Spleen (tissue), 7 donors: ENCODE data around the gene SMARCD3.

Source experiments
- POLR2AphosphoS5 ChIP-seq, 3 donors: sonication (generic); formaldehyde crosslinking; IDR thresholded peaks; one replicate each; pipeline ENCODE4 v1.5.1; 2017; ENCODE audit warnings: antibody characterized with exemption in 3 of 3
- TF ChIP-seq, protein P1 (sequence below), 11 experiments: fragments of 200-600 bp in 7 of 11; fragments of 450-650 bp in 4 of 11; sonication (generic) in 4 of 11; IDR thresholded peaks in 8 of 11; conservative IDR thresholded peaks in 3 of 11; 1 replicate in 7 of 11; 2 replicates in 4 of 11; pipeline versions ENCODE4 v1.4.0 to v1.8.0; 2016 to 2021; ENCODE audit warnings: antibody characterized with exemption in 11 of 11, inconsistent platforms in 4 of 11, mild to moderate bottlenecking in 1 of 11
- donor health status: DM: no; HTN: no; CAD: no; lungs with moderate emphysema.
- donor health status: DM: no; HTN: no; CAD: no.
- donor health status: DM: no; HTN: no; CAD: no.

DNA sequence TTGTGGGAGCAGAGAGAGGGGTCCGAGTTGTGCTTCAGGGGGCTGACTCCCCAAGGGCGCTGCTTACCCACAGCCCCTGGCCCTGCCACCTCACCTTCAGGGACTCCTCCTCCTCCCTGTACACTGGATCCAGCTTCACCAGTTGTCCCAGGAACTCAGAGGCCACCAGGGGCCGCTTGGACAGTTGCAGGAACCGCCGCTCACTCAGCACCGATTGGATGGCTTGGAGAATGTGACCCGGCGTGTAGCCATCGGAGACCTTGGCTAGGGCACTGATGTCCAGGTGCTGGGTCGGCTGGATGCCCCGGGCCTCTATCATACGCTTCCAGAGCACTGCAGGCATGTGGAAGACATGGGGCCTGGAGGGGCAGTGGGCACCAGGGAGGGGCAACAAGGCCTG lies 57.0 kb downstream of the SMARCD3 start:
- TF ChIP-seq, protein P1, sequence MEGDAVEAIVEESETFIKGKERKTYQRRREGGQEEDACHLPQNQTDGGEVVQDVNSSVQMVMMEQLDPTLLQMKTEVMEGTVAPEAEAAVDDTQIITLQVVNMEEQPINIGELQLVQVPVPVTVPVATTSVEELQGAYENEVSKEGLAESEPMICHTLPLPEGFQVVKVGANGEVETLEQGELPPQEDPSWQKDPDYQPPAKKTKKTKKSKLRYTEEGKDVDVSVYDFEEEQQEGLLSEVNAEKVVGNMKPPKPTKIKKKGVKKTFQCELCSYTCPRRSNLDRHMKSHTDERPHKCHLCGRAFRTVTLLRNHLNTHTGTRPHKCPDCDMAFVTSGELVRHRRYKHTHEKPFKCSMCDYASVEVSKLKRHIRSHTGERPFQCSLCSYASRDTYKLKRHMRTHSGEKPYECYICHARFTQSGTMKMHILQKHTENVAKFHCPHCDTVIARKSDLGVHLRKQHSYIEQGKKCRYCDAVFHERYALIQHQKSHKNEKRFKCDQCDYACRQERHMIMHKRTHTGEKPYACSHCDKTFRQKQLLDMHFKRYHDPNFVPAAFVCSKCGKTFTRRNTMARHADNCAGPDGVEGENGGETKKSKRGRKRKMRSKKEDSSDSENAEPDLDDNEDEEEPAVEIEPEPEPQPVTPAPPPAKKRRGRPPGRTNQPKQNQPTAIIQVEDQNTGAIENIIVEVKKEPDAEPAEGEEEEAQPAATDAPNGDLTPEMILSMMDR (IDR thresholded peaks at IDR 0.05 in 8 of 11, conservative IDR thresholded peaks at IDR 0.05 in 3 of 11), result no peak
- TF ChIP-seq POLR2AphosphoS5 (IDR thresholded peaks at IDR 0.05), result no peak
